Astrocyte of the cerebellum (primary cell): Measurements from ENCODE around the gene BRCA1.
"Not testable (repeated sequence)": the region's sequence is repeated elsewhere in the genome, so short reads cannot be mapped to it uniquely, and the experiment has no call there.

ENCODE experiments used
- DNase-seq: peaks from one replicate; pipeline ENCODE4 v3.0.0-alpha.2; 2011; ENCODE audit warnings: low read depth
- H3K4me3 ChIP-seq: 2 replicates; pipeline ENCODE4 v1.5.1; 2011; ENCODE audit warnings: mild to moderate bottlenecking, low read depth, low read length, moderate library complexity
- in situ Hi-C: cut with HindIII; loops from 2 replicates; pipeline ENCODE4 v1.10.0; 2017; ENCODE audit warnings: low sequenced_read_pairs
- TF ChIP-seq, protein P1 (sequence below): IDR thresholded peaks from 2 replicates; pipeline ENCODE4 v1.5.1; 2012; ENCODE audit warnings: low read length, low read depth, moderate library complexity, mild to moderate bottlenecking; ENCODE audit errors: missing control alignments

Gene BRCA1

DNA sequence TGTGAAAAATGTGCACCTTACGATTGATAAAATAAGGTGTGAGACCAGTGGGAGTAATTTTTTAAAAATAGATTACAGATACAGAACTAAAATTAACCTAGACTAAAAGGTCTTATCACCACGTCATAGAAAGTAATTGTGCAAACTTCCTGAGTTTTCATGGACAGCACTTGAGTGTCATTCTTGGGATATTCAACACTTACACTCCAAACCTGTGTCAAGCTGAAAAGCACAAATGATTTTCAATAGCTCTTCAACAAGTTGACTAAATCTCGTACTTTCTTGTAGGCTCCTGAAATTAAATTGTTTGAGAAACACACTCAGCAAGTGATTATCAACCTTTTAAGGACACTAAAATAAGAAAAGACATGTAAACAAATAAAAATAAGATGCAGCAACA lies 20.5 kb downstream of the BRCA1 start:
- H3K4me3 ChIP-seq = no peak overlapping the region
- no peak for DNase-seq
- TF ChIP-seq, protein P1, sequence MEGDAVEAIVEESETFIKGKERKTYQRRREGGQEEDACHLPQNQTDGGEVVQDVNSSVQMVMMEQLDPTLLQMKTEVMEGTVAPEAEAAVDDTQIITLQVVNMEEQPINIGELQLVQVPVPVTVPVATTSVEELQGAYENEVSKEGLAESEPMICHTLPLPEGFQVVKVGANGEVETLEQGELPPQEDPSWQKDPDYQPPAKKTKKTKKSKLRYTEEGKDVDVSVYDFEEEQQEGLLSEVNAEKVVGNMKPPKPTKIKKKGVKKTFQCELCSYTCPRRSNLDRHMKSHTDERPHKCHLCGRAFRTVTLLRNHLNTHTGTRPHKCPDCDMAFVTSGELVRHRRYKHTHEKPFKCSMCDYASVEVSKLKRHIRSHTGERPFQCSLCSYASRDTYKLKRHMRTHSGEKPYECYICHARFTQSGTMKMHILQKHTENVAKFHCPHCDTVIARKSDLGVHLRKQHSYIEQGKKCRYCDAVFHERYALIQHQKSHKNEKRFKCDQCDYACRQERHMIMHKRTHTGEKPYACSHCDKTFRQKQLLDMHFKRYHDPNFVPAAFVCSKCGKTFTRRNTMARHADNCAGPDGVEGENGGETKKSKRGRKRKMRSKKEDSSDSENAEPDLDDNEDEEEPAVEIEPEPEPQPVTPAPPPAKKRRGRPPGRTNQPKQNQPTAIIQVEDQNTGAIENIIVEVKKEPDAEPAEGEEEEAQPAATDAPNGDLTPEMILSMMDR = no peak
- in situ Hi-C loops = no loop called here

DNA sequence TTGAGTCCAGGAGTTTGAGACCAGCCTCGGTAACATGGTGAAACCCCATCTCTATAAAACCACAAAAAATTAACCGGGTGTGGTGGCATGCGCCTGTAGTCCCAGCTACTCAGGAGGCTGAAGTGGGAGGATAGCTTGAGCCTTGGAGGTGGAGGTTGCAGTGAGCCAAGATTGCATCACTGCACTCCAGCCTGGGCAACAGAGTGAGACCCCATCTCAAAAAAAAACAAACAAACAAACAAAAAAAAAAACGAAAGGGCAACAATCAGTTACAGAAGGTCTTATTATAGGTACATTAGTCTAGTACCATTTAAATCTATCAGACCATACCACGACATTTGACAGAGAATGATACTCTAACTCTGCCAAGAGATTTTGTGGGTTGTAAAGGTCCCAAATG lies 29.8 kb downstream of the BRCA1 start:
- DNase-seq, H3K4me3 ChIP-seq, in situ Hi-C loops: not testable (repeated sequence)

DNA sequence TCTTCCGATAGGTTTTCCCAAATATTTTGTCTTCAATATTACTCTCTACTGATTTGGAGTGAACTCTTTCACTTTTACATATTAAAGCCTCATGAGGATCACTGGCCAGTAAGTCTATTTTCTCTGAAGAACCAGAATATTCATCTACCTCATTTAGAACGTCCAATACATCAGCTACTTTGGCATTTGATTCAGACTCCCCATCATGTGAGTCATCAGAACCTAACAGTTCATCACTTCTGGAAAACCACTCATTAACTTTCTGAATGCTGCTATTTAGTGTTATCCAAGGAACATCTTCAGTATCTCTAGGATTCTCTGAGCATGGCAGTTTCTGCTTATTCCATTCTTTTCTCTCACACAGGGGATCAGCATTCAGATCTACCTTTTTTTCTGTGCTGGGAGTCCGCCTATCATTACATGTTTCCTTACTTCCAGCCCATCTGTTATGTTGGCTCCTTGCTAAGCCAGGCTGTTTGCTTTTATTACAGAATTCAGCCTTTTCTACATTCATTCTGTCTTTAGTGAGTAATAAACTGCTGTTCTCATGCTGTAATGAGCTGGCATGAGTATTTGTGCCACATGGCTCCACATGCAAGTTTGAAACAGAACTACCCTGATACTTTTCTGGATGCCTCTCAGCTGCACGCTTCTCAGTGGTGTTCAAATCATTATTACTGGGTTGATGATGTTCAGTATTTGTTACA lies 30.9 kb downstream of the BRCA1 start:
- no peak overlapping the region for H3K4me3 ChIP-seq
- in situ Hi-C loops = no loop called here
- no peak for DNase-seq
- TF ChIP-seq, protein P1 = no peak

DNA sequence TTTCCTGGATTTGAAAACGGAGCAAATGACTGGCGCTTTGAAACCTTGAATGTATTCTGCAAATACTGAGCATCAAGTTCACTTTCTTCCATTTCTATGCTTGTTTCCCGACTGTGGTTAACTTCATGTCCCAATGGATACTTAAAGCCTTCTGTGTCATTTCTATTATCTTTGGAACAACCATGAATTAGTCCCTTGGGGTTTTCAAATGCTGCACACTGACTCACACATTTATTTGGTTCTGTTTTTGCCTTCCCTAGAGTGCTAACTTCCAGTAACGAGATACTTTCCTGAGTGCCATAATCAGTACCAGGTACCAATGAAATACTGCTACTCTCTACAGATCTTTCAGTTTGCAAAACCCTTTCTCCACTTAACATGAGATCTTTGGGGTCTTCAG lies 32.3 kb downstream of the BRCA1 start:
- in situ Hi-C loops = no loop called here
- DNase-seq = no peak
- TF ChIP-seq, protein P1 = no peak

DNA sequence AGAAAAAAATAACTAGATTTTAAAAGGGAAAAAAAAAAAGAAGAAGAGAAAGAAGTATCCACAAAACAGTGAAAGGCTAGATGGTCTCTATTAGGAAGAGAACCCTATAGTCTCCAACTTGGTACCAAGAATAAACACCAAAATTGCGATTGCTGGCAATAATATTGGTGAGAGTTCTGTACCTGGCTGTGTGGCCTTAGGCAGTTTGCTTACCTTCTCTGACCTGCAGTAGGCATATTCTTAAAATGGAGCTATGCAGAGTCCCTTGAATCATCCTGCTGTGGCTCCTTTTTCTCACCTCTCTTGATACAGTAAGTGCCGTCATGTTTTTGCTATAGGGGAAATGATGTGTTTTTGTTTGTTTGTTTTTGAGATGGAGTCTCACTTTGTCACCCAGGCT lies 35.1 kb downstream of the BRCA1 start:
- in situ Hi-C loops = no loop called here
- DNase-seq = no peak
- no peak overlapping the region for H3K4me3 ChIP-seq
- TF ChIP-seq, protein P1 = no peak

More for the DNA sequence above, 32.3 kb downstream of the BRCA1 start:
- no peak overlapping the region for H3K4me3 ChIP-seq

DNA sequence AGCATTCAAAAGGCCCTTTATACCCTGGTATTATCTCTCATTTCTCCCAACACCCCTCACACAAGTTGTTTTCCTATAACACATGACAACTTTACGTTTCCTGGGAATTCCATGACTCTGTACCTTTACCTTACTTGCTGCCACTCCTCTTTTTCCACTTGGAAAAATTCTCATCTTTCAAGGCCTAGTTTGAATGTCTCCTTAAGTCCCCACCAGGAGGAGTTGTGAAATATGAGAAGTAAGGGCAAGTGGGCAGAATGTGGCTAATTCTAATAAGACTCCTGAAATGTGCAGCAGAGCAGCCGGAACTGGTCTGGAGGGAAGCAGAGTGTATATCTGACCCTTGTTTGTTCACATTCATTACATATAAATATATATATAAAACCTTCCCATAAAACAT lies 39.7 kb downstream of the BRCA1 start:
- TF ChIP-seq, protein P1 = peak; percentile 29
- in situ Hi-C loops = no loop called here
- H3K4me3 ChIP-seq = no peak overlapping the region
- DNase-seq = peak; percentile 15

DNA sequence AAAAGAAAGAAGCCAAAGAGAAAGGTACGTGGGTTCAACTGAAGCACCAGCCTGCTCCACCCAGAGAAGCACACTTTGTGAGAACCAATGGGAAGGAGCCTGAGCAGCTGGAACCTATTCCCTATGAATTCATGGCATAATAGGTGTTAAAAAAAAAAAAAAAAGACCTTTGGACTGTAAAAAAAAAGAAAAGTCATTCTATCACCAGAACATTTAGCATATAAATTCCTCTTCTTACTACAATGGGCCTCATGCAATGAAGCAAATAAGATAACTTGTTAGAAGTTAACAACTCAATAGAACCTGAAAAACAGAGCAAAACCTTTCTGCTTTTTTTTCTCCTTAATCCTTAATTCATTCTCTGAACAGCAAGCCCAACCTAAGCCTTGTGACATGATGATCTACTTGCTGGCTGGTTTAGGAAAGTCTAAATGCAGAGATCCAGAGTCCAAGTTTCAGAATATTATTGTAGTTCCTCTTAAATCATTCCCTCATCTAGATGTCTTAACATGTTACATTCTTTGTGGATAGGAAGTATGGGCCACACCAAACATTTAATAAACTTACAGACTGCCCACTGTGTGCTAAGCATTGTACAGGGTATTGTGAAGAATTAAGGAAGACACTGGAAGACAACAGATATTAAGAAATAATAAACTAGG lies 45.4 kb downstream of the BRCA1 start:
- no peak for DNase-seq

More for the DNA sequence above, 45.4 kb downstream of the BRCA1 start:
- no peak overlapping the region for H3K4me3 ChIP-seq
- in situ Hi-C loops = no loop called here
- TF ChIP-seq, protein P1 = no peak
